Panc1 (cell line): ENCODE data around the gene LRFN3.

ENCODE experiments used
- TF ChIP-seq, protein P1 (sequence below): fragments of 450-650 bp; IDR thresholded peaks from 2 replicates; pipeline ENCODE4 v1.5.1; 2017; ENCODE audit warnings: mild to moderate bottlenecking
- TF ChIP-seq, protein P2 (sequence below), 2 experiments: IDR thresholded peaks; 2 replicates each; pipeline ENCODE4 v1.6.1; 2011 to 2012; ENCODE audit warnings: low read depth in 2 of 2, control low read depth in 1 of 2, low read length in 1 of 2, mild to moderate bottlenecking in 1 of 2, moderate library complexity in 1 of 2; ENCODE audit not compliant: insufficient read depth in 1 of 2

DNA sequence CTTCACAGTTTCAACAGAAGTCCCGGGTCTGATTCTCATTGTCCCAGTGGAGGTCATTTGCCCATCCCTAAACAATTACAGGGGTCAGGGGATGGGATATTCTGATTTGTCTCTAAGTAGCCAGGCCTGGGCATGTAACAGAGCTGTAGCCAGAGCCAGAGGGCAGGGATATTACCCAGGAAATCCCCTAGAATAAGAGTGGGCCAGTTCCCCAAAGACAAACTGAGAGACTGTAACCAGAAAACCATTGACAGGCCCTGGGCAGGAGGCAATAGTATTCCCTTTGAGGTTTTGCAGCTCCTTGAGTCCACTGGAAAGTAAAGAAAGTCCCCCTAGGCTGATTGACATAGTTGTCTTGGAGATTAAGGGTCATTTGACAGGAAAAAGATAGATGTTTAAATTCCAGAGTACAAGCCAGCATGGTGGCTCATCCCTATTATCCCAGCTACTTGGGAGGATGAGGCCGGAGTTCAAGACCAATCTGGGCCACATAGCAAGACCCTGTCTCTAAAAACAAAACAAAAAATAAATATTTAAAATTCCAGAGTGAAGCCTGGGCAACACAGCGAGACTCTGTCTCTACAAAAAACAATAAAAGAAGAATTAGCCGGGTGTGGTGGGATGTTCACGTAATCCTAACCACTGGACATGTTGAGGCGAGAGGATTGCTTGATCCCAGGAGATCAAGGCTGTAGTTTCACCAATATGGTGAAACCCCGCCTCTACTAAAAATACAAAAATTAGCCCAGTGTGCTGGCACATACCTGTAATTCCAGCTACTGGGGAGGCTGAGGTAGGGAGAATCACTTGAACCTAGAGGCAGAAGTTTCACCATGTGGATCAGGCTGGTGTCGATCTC, 57.0 kb downstream of the LRFN3 start:
- TF ChIP-seq, protein P1, sequence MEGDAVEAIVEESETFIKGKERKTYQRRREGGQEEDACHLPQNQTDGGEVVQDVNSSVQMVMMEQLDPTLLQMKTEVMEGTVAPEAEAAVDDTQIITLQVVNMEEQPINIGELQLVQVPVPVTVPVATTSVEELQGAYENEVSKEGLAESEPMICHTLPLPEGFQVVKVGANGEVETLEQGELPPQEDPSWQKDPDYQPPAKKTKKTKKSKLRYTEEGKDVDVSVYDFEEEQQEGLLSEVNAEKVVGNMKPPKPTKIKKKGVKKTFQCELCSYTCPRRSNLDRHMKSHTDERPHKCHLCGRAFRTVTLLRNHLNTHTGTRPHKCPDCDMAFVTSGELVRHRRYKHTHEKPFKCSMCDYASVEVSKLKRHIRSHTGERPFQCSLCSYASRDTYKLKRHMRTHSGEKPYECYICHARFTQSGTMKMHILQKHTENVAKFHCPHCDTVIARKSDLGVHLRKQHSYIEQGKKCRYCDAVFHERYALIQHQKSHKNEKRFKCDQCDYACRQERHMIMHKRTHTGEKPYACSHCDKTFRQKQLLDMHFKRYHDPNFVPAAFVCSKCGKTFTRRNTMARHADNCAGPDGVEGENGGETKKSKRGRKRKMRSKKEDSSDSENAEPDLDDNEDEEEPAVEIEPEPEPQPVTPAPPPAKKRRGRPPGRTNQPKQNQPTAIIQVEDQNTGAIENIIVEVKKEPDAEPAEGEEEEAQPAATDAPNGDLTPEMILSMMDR: no peak
- TF ChIP-seq, protein P2, sequence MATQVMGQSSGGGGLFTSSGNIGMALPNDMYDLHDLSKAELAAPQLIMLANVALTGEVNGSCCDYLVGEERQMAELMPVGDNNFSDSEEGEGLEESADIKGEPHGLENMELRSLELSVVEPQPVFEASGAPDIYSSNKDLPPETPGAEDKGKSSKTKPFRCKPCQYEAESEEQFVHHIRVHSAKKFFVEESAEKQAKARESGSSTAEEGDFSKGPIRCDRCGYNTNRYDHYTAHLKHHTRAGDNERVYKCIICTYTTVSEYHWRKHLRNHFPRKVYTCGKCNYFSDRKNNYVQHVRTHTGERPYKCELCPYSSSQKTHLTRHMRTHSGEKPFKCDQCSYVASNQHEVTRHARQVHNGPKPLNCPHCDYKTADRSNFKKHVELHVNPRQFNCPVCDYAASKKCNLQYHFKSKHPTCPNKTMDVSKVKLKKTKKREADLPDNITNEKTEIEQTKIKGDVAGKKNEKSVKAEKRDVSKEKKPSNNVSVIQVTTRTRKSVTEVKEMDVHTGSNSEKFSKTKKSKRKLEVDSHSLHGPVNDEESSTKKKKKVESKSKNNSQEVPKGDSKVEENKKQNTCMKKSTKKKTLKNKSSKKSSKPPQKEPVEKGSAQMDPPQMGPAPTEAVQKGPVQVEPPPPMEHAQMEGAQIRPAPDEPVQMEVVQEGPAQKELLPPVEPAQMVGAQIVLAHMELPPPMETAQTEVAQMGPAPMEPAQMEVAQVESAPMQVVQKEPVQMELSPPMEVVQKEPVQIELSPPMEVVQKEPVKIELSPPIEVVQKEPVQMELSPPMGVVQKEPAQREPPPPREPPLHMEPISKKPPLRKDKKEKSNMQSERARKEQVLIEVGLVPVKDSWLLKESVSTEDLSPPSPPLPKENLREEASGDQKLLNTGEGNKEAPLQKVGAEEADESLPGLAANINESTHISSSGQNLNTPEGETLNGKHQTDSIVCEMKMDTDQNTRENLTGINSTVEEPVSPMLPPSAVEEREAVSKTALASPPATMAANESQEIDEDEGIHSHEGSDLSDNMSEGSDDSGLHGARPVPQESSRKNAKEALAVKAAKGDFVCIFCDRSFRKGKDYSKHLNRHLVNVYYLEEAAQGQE (IDR thresholded peaks at IDR 0.05; ENCODE audit: insufficient read depth in 1 of 2, low read depth in 2 of 2, low read length in 1 of 2): no peak
